Body of pancreas (tissue), 4 donors: ENCODE data around the gene ARRB1. TPM values are rescaled to one million over a fixed set of nuclear protein-coding genes. Genes with fewer than 3 reads are reported as not detected.
"Not testable (repeated sequence)": the region's sequence is repeated elsewhere in the genome, so short reads cannot be mapped to it uniquely, and the experiment has no call there.

Experiments
- ATAC-seq: fragments of 150-250 bp; one replicate; pipeline ENCODE4 v1.9.1; 2016
- DNase-seq, 4 donors: peaks; one replicate each; pipeline ENCODE4 v3.0.0-alpha.2; 2019
- H3K27ac ChIP-seq, 4 donors: fragments of 200-600 bp; sonication (generic); 1 replicate in 3 of 4; 2 replicates in 1 of 4; pipeline versions ENCODE4 v1.5.1 to v1.6.1; 2016 to 2019; ENCODE audit warnings: mild to moderate bottlenecking in 1 of 4, mixed read lengths in 1 of 4, moderate library complexity in 1 of 4
- H3K27me3 ChIP-seq, 2 donors: fragments of 200-600 bp; sonication (generic); one replicate each; pipeline ENCODE4 v1.6.0; 2016; ENCODE audit warnings: mild to moderate bottlenecking in 1 of 2
- H3K36me3 ChIP-seq, 2 donors: fragments of 200-600 bp; sonication (generic); replicated peaks in 1 of 2; 2 replicates each; pipeline ENCODE4 v1.5.1; 2016; ENCODE audit warnings: low read depth in 2 of 2; ENCODE audit not compliant: insufficient read depth in 1 of 2
- H3K4me1 ChIP-seq: fragments of 200-600 bp; sonication (generic); one replicate; pipeline ENCODE4 v1.6.0; 2016
- H3K4me3 ChIP-seq, 2 donors: fragments of 200-600 bp; sonication (generic); 1 replicate in 1 of 2; 2 replicates in 1 of 2; pipeline ENCODE4 v1.5.1; 2016 to 2019
- H3K9me3 ChIP-seq, 3 donors: fragments of 200-600 bp; sonication (generic); 1 replicate in 2 of 3; 2 replicates in 1 of 3; pipeline ENCODE4 v1.5.1; 2016
- POLR2A ChIP-seq, 3 donors: fragments of 450-650 bp; IDR thresholded peaks; one replicate each; pipeline ENCODE4 v1.6.1; 2016; ENCODE audit warnings: antibody characterized with exemption in 3 of 3, mild to moderate bottlenecking in 2 of 3
- WGBS, 2 donors: methylation state at CpG; one replicate each; pipeline ENCODE4 v1.1.5; 2017; 5-methylcytosine and 5-hydroxymethylcytosine counted together
- intact Hi-C: fragments of 100-400 bp; cut with DNase I; formaldehyde crosslinking; loops from one replicate; pipeline ENCODE4 v1.15.1; 2023
- total RNA-seq, 2 donors: library from RNA; depleted of rRNA; stranded (reverse); fragments of >200 nt; gene quantifications; one replicate each; pipeline ENCODE4 v1.1.0, GENCODE V29; 2016
- TF ChIP-seq, protein P1 (sequence below), 7 experiments: fragments of 450-650 bp in 4 of 7; fragments of 200-600 bp in 3 of 7; sonication (generic) in 3 of 7; IDR thresholded peaks; one replicate each; pipeline ENCODE4 v1.5.1; 2016 to 2019; ENCODE audit warnings: antibody characterized with exemption in 7 of 7

Gene ARRB1
- total RNA-seq, 2 donors from 2014 or later: 41.0 to 54.1 TPM

DNA sequence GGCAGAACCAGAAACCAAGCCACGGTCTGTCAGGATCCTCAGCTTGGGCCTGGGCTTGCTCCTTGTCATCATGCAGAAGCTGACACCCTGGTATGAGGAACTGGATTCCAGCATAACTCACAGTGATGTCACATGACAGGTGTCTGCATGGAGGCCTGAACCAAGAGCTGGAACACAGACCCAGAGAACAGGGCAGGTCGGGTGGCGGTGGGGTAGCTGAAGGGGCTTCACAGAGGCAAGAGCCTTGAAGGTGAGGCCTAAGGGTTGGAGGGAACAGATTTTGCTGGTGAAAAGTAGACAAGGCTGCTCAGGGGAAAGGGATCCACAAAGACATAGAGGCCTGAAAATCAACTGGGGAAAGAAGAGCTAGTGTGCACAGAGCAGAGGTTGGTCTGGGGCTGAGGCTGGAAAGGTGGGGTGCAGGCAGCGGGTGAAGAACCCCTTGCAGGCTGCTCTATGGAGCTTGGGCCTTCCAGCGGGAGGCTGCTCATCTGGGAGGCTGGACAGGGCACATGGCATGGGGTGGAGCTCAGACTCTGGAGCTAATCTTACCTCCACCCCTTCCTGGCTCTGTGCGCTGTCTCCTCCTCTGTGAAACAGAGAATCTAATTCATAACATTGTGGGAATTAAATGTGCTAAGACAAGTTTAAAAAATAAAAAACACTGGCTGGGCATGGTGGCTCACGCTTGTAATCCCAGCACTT is 29.4 kb upstream of the ARRB1 start:
- H3K9me3 ChIP-seq: no peaks in the 10 kb centered on the region
- ATAC-seq: peak; percentile 77
- H3K4me1 ChIP-seq: no peaks in the 10 kb centered on the region
- peak in 3 of 4 donors; percentile 19 to 57 (median 57) for DNase-seq
- TF ChIP-seq, protein P1, sequence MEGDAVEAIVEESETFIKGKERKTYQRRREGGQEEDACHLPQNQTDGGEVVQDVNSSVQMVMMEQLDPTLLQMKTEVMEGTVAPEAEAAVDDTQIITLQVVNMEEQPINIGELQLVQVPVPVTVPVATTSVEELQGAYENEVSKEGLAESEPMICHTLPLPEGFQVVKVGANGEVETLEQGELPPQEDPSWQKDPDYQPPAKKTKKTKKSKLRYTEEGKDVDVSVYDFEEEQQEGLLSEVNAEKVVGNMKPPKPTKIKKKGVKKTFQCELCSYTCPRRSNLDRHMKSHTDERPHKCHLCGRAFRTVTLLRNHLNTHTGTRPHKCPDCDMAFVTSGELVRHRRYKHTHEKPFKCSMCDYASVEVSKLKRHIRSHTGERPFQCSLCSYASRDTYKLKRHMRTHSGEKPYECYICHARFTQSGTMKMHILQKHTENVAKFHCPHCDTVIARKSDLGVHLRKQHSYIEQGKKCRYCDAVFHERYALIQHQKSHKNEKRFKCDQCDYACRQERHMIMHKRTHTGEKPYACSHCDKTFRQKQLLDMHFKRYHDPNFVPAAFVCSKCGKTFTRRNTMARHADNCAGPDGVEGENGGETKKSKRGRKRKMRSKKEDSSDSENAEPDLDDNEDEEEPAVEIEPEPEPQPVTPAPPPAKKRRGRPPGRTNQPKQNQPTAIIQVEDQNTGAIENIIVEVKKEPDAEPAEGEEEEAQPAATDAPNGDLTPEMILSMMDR (IDR thresholded peaks at IDR 0.05): no peak
- WGBS, 2 donors: 65 to 71% methylated on average over 6 to 7 of the region's 7 CpGs
- no peaks in the 10 kb centered on the region for H3K27me3 ChIP-seq
- no peaks in the 10 kb centered on the region for H3K36me3 ChIP-seq
- H3K4me3 ChIP-seq: no peak overlapping the region
- H3K27ac ChIP-seq: peak overlapping the region; percentile 0 to 49 (median 20)
- intact Hi-C loops: loop anchor here (5.0 kb wide), 2 partner anchors 49 to 99 kb away; no protein-coding TSS in a partner anchor

DNA sequence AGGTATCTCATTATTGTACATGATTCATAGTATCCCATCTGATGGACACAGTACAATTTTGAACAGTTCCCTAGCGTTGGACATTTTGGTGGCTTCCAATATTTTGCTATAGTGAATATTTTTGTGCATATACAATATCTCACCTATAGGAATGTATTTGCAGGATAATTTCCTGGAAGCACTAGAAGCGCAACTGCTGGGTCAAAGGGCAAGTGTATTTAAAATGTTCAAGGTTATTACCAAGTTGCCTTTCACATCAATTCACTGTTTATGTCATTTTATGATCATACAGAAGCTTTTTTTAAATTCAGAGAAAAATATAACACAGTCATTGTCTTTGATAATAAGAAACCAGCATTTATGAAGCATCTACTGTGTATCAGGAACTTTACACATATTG is 28.8 kb upstream of the ARRB1 start:
- no peaks in the 10 kb centered on the region for H3K9me3 ChIP-seq
- intact Hi-C loops: loop anchor here (5.0 kb wide), 2 partner anchors 48 to 98 kb away; no protein-coding TSS in a partner anchor
- WGBS, 2 donors: 90 to 91% methylated on average over 2 of the region's 2 CpGs
- H3K27ac ChIP-seq: peak overlapping the region in 3 of 4 donors; percentile 0 to 49 (median 22)
- no peak for TF ChIP-seq POLR2A (IDR thresholded peaks at IDR 0.05)
- TF ChIP-seq, protein P1 (IDR thresholded peaks at IDR 0.05): no peak
- DNase-seq (no peak), ATAC-seq (no peak)
- H3K27me3 ChIP-seq: no peaks in the 10 kb centered on the region
- H3K36me3 ChIP-seq: no peaks in the 10 kb centered on the region
- no peaks in the 10 kb centered on the region for H3K4me1 ChIP-seq
- H3K4me3 ChIP-seq: no peak overlapping the region

DNA sequence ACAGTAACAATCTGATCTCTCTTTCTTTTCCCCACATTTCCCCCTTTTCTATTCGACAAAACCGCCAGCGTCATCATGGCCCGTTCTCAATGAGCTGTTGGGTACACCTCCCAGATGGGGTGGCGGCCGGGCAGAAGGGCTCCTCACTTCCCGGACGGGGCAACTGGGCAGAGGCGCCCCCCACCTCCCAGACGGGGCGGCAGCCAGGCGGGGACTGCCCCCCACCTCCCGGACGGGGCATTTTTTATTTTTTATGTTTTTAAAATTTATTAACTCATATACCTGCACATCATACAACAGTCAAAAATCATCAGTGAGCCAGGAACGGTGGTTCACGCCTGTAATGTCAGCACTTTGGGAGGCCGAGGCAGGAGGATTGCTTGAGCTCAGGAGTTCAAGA is 27.3 kb upstream of the ARRB1 start:
- H3K27me3 ChIP-seq, intact Hi-C loops, H3K27ac ChIP-seq, H3K9me3 ChIP-seq, H3K4me1 ChIP-seq, ATAC-seq, H3K4me3 ChIP-seq, DNase-seq, H3K36me3 ChIP-seq: not testable (repeated sequence)
- 84 to 89% methylated on average over 17 of the region's 17 CpGs for WGBS, 2 donors

DNA sequence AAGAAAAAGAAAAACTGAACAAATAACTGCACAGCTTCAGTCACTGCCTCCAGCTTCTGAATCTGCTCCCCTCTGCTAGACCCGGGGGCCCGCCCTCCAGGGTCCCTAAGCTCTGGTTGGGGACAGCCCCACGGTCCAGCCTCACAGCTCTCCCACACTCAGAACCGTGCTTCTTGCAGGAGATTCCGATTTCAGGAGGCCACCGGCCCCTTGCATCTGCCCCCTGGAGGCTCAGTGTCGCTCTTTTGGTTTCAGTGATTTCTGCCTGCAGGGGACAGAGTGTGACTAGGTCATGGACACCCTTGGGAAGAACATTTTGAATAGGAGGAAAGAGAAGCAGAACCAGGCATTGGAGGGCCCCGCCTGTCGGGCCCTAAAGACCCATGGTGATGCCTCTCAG is 24.7 kb upstream of the ARRB1 start:
- DNase-seq (no peak), ATAC-seq (no peak)
- Histone ChIP-seq H3K36me3 (no peaks in the 10 kb centered on the region), H3K9me3 (no peaks in the 10 kb centered on the region), H3K27me3 (no peaks in the 10 kb centered on the region), H3K4me3 (no peak overlapping the region), H3K27ac (no peak overlapping the region), H3K4me1 (no peaks in the 10 kb centered on the region)
- TF ChIP-seq, protein P1 (IDR thresholded peaks at IDR 0.05): no peak
- TF ChIP-seq POLR2A (IDR thresholded peaks at IDR 0.05): no peak
- intact Hi-C loops: no loop called here
- 78 to 83% methylated on average over 9 of the region's 9 CpGs for WGBS, 2 donors

DNA sequence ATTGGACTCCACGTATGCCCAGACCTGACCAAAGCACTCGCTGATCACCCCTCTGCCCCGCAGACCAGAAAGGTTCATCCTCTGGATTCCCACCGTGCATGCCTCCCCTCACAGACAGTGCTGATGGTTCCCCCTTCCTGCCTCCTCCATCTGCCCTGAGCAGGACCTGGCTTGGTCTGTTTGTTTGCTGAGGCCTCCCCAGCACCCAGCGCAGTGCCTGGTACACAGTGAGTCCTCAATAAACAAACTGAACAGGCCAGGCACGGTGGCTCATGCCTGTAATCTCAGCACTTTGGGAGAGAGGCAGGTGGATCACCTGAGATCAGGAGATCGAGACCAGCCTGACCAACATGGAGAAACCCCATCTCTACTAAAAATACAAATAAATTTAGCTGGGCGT is 24.2 kb upstream of the ARRB1 start:
- no peak overlapping the region for H3K27ac ChIP-seq
- 90 to 95% methylated on average over 5 to 8 of the region's 8 CpGs for WGBS, 2 donors
- intact Hi-C loops: no loop called here
- DNase-seq (no peak), ATAC-seq (no peak)
- H3K4me1 ChIP-seq: no peaks in the 10 kb centered on the region
- no peak overlapping the region for H3K4me3 ChIP-seq
- TF ChIP-seq, protein P1 (IDR thresholded peaks at IDR 0.05): no peak
- TF ChIP-seq POLR2A (IDR thresholded peaks at IDR 0.05): no peak
- H3K27me3 ChIP-seq: no peaks in the 10 kb centered on the region
- H3K36me3 ChIP-seq: no peaks in the 10 kb centered on the region
- H3K9me3 ChIP-seq: no peaks in the 10 kb centered on the region
